ENCODE results near the gene OR10A7. TPM values are rescaled to one million over a fixed set of nuclear protein-coding genes. Genes with fewer than 3 reads are reported as not detected.

OR10A7 gene
- total and polyA plus RNA-seq, 8 donors, result not detected

DNA sequence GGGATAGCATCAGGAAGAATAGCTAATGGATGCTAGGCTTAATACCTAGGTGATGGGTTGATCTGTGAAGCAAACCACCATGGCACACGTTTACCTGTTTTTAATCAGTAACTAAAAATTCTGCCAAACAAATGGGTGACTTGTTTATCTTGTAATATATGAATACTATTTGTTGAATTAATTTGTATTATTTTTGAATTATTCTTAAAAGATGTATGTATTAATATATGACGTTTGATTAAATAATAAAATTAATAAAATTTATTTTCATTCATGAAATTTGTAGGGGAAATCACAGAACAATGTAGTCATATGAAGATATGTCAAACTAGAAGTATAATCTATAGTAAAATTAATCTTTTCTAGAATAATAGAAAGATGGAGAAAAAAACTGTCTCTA lies 32.3 kb upstream of the OR10A7 start:
- Histone ChIP-seq H3K27me3 (peaks cover 0 to 3% (median 0%) of the 10 kb centered on the region in 4 donors), H3K27ac (no peak overlapping the region), H3K9me3 (no peaks in the 10 kb centered on the region), H3K36me3 (no peaks in the 10 kb centered on the region), H3K4me3 (no peak overlapping the region), H3K4me1 (no peaks in the 10 kb centered on the region)
- FAIRE-seq (no peak), DNase-seq (no peak), ATAC-seq (no peak)
- intact Hi-C loops (cut with DNase I), result loop anchor here in 1 of 3 donors (5.0 kb wide), 1 partner anchor 429 kb away; no protein-coding TSS in a partner anchor
- 3 to 4% methylated on average over 2 of the region's 2 CpGs for WGBS, 2 donors
- TF ChIP-seq, protein P1, sequence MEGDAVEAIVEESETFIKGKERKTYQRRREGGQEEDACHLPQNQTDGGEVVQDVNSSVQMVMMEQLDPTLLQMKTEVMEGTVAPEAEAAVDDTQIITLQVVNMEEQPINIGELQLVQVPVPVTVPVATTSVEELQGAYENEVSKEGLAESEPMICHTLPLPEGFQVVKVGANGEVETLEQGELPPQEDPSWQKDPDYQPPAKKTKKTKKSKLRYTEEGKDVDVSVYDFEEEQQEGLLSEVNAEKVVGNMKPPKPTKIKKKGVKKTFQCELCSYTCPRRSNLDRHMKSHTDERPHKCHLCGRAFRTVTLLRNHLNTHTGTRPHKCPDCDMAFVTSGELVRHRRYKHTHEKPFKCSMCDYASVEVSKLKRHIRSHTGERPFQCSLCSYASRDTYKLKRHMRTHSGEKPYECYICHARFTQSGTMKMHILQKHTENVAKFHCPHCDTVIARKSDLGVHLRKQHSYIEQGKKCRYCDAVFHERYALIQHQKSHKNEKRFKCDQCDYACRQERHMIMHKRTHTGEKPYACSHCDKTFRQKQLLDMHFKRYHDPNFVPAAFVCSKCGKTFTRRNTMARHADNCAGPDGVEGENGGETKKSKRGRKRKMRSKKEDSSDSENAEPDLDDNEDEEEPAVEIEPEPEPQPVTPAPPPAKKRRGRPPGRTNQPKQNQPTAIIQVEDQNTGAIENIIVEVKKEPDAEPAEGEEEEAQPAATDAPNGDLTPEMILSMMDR (IDR thresholded peaks at IDR 0.05), result no peak

DNA sequence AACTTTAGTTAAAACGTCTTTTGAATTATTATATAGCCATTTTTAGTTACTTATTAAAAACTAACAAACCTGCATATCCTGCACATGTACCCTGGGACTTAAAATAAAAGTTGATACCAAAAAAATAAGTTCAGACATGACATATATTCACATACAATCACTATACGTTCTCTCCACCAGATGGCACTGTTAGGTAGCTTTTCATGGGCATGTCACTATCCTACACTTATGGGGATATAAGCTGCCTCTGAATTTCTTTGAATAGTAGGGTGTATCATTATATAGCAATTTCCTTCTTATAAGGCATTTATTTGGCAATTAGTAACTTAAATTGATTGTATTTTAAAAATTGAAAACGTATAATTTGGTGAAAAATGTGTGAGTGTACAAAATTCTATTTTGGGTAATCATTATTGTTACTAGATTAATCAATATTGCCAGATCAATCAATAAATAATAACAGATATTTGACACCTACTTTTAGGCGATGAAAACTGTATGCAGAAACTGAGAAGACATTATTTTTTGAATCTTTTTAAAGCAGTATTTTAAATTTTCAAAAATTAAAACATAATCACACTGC lies 31.8 kb upstream of the OR10A7 start:
- Histone ChIP-seq H3K4me3 (no peak overlapping the region), H3K4me1 (no peaks in the 10 kb centered on the region), H3K27ac (no peak overlapping the region), H3K36me3 (no peaks in the 10 kb centered on the region), H3K27me3 (no peaks in the 10 kb centered on the region), H3K9me3 (no peaks in the 10 kb centered on the region)
- ATAC-seq, result peak in 3 of 4 donors; percentile 86 to 91 (median 88)
- TF ChIP-seq, protein P1 (IDR thresholded peaks at IDR 0.05), result peak; percentile 20 to 65 (median 52)
- WGBS, 2 donors, result 0 to 1% methylated on average over 4 of the region's 4 CpGs
- FAIRE-seq, result peak; percentile 97
- intact Hi-C loops (cut with DNase I), result loop anchor here in 1 of 3 donors (5.0 kb wide), 1 partner anchor 428 kb away; no protein-coding TSS in a partner anchor
- peak in 3 of 6 donors; percentile 15 to 48 (median 15) for DNase-seq

DNA sequence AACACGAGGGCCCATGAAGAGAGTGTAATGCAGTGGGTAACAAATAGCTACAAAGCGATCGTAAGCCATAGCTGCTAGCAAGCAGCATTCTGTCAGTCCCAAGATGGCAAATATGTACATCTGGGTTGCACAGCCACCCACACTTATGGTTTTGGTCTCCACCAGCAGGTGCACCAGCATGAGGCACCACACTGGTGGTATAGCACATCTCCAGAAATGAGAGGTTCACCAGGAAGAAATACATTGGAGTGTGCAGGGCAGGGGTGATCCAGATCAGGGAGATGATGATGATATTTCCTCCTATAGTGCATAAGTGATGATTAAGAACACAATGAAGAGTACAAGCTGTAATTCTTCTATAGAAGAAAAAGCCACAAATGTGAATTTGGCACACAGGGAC lies 26.4 kb upstream of the OR10A7 start:
- H3K4me3 ChIP-seq, result no peak overlapping the region
- 78 to 86% methylated on average over 3 of the region's 3 CpGs for WGBS, 2 donors
- no peaks in the 10 kb centered on the region for H3K4me1 ChIP-seq
- no peaks in the 10 kb centered on the region for H3K36me3 ChIP-seq
- H3K27me3 ChIP-seq, result peaks cover 0 to 5% (median 1%) of the 10 kb centered on the region in 4 donors
- ATAC-seq, result no peak
- FAIRE-seq, result no peak
- intact Hi-C loops (cut with DNase I), result loop anchor here in 1 of 3 donors (10.0 kb wide), 1 partner anchor 420 kb away; no protein-coding TSS in a partner anchor
- H3K27ac ChIP-seq, result no peak overlapping the region
- TF ChIP-seq, protein P1 (IDR thresholded peaks at IDR 0.05), result no peak
- no peak for DNase-seq
- no peaks in the 10 kb centered on the region for H3K9me3 ChIP-seq

DNA sequence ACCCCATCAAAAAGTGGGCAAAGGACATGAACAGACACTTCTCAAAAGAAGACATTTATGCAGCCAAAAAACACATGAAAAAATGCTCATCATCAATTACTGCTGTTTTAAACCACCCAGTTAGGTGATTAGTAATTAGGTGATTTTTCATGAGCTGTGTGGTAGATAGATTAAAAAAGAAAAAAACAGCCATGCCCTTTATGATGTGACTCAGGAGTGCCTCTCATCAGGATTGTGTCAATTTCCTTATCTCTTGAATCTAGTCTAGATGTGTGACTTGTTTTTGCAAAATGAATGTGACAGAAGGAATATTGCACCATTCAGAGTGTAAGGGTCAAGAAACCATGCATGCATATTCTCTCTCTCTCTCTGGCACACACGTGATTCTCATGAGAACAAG lies 5.7 kb downstream of the OR10A7 start:
- TF ChIP-seq, protein P1 (IDR thresholded peaks at IDR 0.05), result no peak
- Histone ChIP-seq H3K9me3 (no peaks in the 10 kb centered on the region), H3K36me3 (no peaks in the 10 kb centered on the region), H3K4me1 (no peaks in the 10 kb centered on the region), H3K4me3 (no peak overlapping the region), H3K27ac (no peak overlapping the region), H3K27me3 (no peaks in the 10 kb centered on the region)
- WGBS, 2 donors, result 40 to 56% methylated on average over 1 of the region's 1 CpG
- DNase-seq (no peak), FAIRE-seq (no peak), ATAC-seq (no peak)
- intact Hi-C loops (cut with DNase I), result no loop called here

DNA sequence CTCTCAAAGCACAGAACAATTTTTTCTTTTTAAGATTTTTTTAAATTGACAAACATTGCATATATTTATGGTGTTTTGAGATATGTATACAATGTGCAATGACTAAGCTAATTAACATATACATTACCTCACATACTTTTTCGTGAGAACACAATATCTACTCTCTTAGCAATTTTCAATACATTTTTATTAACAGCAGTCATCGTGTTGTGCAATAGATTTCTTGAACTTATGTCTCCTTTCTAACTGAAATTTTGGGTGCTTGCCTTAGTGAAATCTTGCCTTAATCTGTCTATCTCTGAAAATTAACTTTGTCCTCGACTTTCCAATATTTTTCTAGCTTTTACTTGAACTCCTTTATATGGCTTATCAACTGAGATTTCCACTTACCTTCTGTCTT lies 6.8 kb downstream of the OR10A7 start:
- Histone ChIP-seq H3K36me3 (no peaks in the 10 kb centered on the region), H3K27ac (no peak overlapping the region), H3K9me3 (no peaks in the 10 kb centered on the region), H3K4me1 (no peaks in the 10 kb centered on the region), H3K4me3 (no peak overlapping the region), H3K27me3 (no peaks in the 10 kb centered on the region)
- intact Hi-C loops (cut with DNase I), result no loop called here
- 34 to 36% methylated on average over 3 of the region's 3 CpGs for WGBS, 2 donors
- ATAC-seq (no peak), DNase-seq (no peak), FAIRE-seq (no peak)
- TF ChIP-seq, protein P1 (IDR thresholded peaks at IDR 0.05), result no peak

All from pancreas (tissue), 10 donors.